ENCODE data around the gene GMDS. TPM values are rescaled to one million over a fixed set of nuclear protein-coding genes. Genes with fewer than 3 reads are reported as not detected.

The GMDS gene
- total and polyA plus RNA-seq, 2 donors (not counting 3 experiments of a cell fraction or from before 2014, with no cell fraction given), result 9.8 to 23.5 TPM

DNA sequence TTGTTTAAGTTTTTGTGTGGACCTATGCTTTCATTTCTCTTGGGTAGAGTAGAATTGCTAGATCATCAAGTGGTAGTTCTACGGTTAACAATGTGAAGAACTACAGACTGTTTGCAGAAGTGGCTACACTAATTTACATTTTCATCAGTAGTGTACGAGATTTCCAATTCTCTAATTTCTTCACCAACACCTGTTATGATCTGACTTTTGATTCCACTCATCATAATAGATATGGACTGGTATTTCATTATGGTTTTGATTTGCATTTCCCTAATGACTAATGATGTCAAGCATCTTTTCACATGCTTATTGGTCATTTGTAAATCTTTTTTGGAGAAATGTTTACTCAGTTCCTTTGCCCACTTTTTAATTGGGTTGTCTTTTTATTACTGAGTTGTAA, 244.4 kb downstream of the GMDS start:
- Histone ChIP-seq H3K27me3 (ENCODE audit: control insufficient read depth in 2 of 2, insufficient read depth in 2 of 2, low read length in 2 of 2) (no peaks in the 10 kb centered on the region), H3K9ac (replicated peaks; ENCODE audit: extremely low read depth, insufficient read depth, low read length) (no peak overlapping the region), H3K9me3 (replicated peaks; ENCODE audit: control insufficient read depth, insufficient read depth, low read length) (no peaks in the 10 kb centered on the region), H3K27ac (ENCODE audit: insufficient read depth, low read depth, low read length) (no peak overlapping the region), H3K36me3 (ENCODE audit: control insufficient read depth in 2 of 2, extremely low read depth in 1 of 2, insufficient read depth in 2 of 2, low read length in 2 of 2) (no peaks in the 10 kb centered on the region), H4K20me1 (replicated peaks; ENCODE audit: control insufficient read depth, extremely low read depth, insufficient read depth, low read length) (no peaks in the 10 kb centered on the region), H3K4me3 (replicated peaks in 1 of 3; ENCODE audit: insufficient read depth in 1 of 3, low read depth in 1 of 3, low read length in 3 of 3) (no peak overlapping the region), H2AFZ (ENCODE audit: low read depth, low read length) (no peak overlapping the region), H3K9me1 (replicated peaks; ENCODE audit: control insufficient read depth, extremely low read depth, insufficient read depth, low read length) (no peaks in the 10 kb centered on the region), H3K79me2 (ENCODE audit: control insufficient read depth, insufficient read depth, low read length) (no peaks in the 10 kb centered on the region), H3K4me1 (ENCODE audit: control insufficient read depth, extremely low read depth, insufficient read depth, low read length) (no peaks in the 10 kb centered on the region), H3K4me2 (ENCODE audit: insufficient read depth, low read length) (no peak overlapping the region)
- ChIA-PET POLR2A (no interaction called here), CTCF (no interaction called here)
- dilution Hi-C loops (cut with MboI; ENCODE audit: extremely low pct_ligation_motif_present, low sequenced_read_pairs), result no loop called here
- no peak for TF ChIP-seq EZH2 (IDR thresholded peaks at IDR 0.05; ENCODE audit: borderline replicate concordance, low read depth, low read length, severe bottlenecking)
- no peak for TF ChIP-seq MYC (IDR thresholded peaks at IDR 0.05; ENCODE audit: low read depth, low read length)
- TF ChIP-seq, protein P1, sequence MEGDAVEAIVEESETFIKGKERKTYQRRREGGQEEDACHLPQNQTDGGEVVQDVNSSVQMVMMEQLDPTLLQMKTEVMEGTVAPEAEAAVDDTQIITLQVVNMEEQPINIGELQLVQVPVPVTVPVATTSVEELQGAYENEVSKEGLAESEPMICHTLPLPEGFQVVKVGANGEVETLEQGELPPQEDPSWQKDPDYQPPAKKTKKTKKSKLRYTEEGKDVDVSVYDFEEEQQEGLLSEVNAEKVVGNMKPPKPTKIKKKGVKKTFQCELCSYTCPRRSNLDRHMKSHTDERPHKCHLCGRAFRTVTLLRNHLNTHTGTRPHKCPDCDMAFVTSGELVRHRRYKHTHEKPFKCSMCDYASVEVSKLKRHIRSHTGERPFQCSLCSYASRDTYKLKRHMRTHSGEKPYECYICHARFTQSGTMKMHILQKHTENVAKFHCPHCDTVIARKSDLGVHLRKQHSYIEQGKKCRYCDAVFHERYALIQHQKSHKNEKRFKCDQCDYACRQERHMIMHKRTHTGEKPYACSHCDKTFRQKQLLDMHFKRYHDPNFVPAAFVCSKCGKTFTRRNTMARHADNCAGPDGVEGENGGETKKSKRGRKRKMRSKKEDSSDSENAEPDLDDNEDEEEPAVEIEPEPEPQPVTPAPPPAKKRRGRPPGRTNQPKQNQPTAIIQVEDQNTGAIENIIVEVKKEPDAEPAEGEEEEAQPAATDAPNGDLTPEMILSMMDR (IDR thresholded peaks at IDR 0.05; ENCODE audit: extremely low read depth in 1 of 2, insufficient read depth in 1 of 2, low read depth in 1 of 2, low read length in 2 of 2), result no peak
- no peak for TF ChIP-seq POLR2A (IDR thresholded peaks at IDR 0.05; ENCODE audit: low read depth, low read length)
- TF ChIP-seq JUN (IDR thresholded peaks at IDR 0.05; ENCODE audit: borderline replicate concordance, insufficient read depth, insufficient read length, low read depth), result no peak
- no peak for TF ChIP-seq GATA2 (IDR thresholded peaks at IDR 0.05; ENCODE audit: insufficient read depth, insufficient read length, low read depth, low read length)
- no peak for TF ChIP-seq POLR2AphosphoS5 (IDR thresholded peaks at IDR 0.05; ENCODE audit: insufficient read depth, low read depth, low read length)
- TF ChIP-seq FOS (IDR thresholded peaks at IDR 0.05; ENCODE audit: borderline replicate concordance, insufficient read depth, low read length), result no peak
- TF ChIP-seq, protein P2, sequence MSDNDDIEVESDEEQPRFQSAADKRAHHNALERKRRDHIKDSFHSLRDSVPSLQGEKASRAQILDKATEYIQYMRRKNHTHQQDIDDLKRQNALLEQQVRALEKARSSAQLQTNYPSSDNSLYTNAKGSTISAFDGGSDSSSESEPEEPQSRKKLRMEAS (IDR thresholded peaks at IDR 0.05; ENCODE audit: insufficient read depth, insufficient read length), result no peak
- DNase-seq (ENCODE audit: low read depth, low spot score) (no peak), FAIRE-seq (no peak)
- no TSS peak for BruUV-seq (replicated peaks)
- intact Hi-C loops (cut with micrococcal nuclease), result no loop called here

All from endothelial cell of umbilical vein (primary cell).